K562 (cell line): ENCODE results near the gene SNRNP40. TPM values are rescaled to one million over a fixed set of nuclear protein-coding genes. Genes with fewer than 3 reads are reported as not detected.

Experiments used
- CCAR2 ChIP-seq: fragments of 200-400 bp; formaldehyde crosslinking; IDR thresholded peaks from 2 replicates; pipeline ENCODE4 v1.6.1; 2017; ENCODE audit warnings: mild to moderate bottlenecking, low read depth, low read length
- ELF4 ChIP-seq: fragments of 450-650 bp; formaldehyde crosslinking; IDR thresholded peaks from 2 replicates; pipeline ENCODE4 v1.4.0; 2022; ENCODE audit warnings: missing genetic modification characterization
- HMGN3 ChIP-seq: IDR thresholded peaks from 2 replicates; pipeline ENCODE4 v1.6.1; 2011; ENCODE audit warnings: borderline replicate concordance, low read depth, mild to moderate bottlenecking, mixed read lengths, low read length; ENCODE audit not compliant: insufficient read length; ENCODE audit errors: extremely low read depth
- POLR2AphosphoS5 ChIP-seq: IDR thresholded peaks from 2 replicates; pipeline ENCODE4 v1.6.1; 2011; ENCODE audit warnings: mild to moderate bottlenecking, low read depth, low read length, moderate library complexity; ENCODE audit not compliant: control insufficient read depth, insufficient read depth
- POLR2B ChIP-seq: fragments of 450-650 bp; IDR thresholded peaks from 2 replicates; pipeline ENCODE4 v1.6.1; 2018; ENCODE audit warnings: low read depth; ENCODE audit not compliant: partially characterized antibody
- SETDB1 ChIP-seq: IDR thresholded peaks from one replicate; pipeline ENCODE4 v1.6.1; 2012; ENCODE audit warnings: low read length, control low read depth, inconsistent platforms
- TEAD4 ChIP-seq, 2 experiments: sonication (generic) in 1 of 2; formaldehyde crosslinking in 1 of 2; IDR thresholded peaks; 2 replicates each; pipeline versions ENCODE4 v1.6.1 to v1.8.0; 2012 to 2022; ENCODE audit warnings: borderline replicate concordance in 1 of 2, inconsistent platforms in 1 of 2, low read length in 1 of 2, mild to moderate bottlenecking in 1 of 2, missing genetic modification reagents in 1 of 2
- ZBED1 ChIP-seq: IDR thresholded peaks from 2 replicates; pipeline ENCODE4 v1.6.1; 2014
- ZNF165 ChIP-seq: fragments of 250-450 bp; sonication (Bioruptor Pico); IDR thresholded peaks from 2 replicates; pipeline ENCODE4 v1.4.0; 2020; ENCODE audit warnings: borderline replicate concordance
- ZNF23 ChIP-seq: fragments of 250-450 bp; sonication (Bioruptor Pico); IDR thresholded peaks from 2 replicates; pipeline ENCODE4 v1.4.0; 2020; ENCODE audit warnings: mild to moderate bottlenecking
- ZSCAN29 ChIP-seq: fragments of 450-650 bp; IDR thresholded peaks from 2 replicates; pipeline ENCODE4 v1.6.1; 2017
- polyA plus RNA-seq, 8 experiments: library from polyadenylated mRNA; depleted of rRNA in 4 of 8; stranded (reverse) in 5 of 8; unstranded in 3 of 8; fragments of >200 nt; fragmentation: Nextera tagmentation in 2 of 8; fragmentation: Illumina TruSeq in 1 of 8; extraction: Ambion mirVana in 2 of 8; extraction: Trizol in 1 of 8; gene quantifications; 2 replicates each; pipeline versions ENCODE4 v1.2.1 to v1.2.3, GENCODE V29; 2011 to 2014; ENCODE audit warnings: inconsistent platforms in 1 of 8, missing spikeins in 1 of 8
- total RNA-seq, 7 experiments: library from RNA; depleted of rRNA in 6 of 7; stranded (reverse); fragments of >200 nt in 6 of 7; fragmentation: Illumina TruSeq in 2 of 7; extraction: Trizol in 2 of 7; gene quantifications; 2 replicates each; pipeline versions ENCODE4 v1.2.1 to v1.2.3, GENCODE V29; 2011 to 2021; ENCODE audit warnings: low replicate concordance in 1 of 7
- TF ChIP-seq, protein P1 (sequence below): fragments of 250-450 bp; sonication (Bioruptor Pico); IDR thresholded peaks from 2 replicates; pipeline ENCODE4 v1.4.0; 2020; ENCODE audit warnings: borderline replicate concordance
- TF ChIP-seq, protein P2 (sequence below), 2 experiments: fragments of 450-650 bp; formaldehyde crosslinking in 1 of 2; IDR thresholded peaks; 2 replicates each; pipeline versions ENCODE4 v1.4.0 to v1.6.1; 2014 to 2020; ENCODE audit warnings: mild to moderate bottlenecking in 2 of 2, borderline replicate concordance in 1 of 2, low read depth in 1 of 2
- TF ChIP-seq, protein P3 (sequence below), 3 experiments: fragments of 200-800 bp in 1 of 3; sonication (Bioruptor generic) in 1 of 3; sonication (generic) in 1 of 3; formaldehyde crosslinking in 1 of 3; IDR thresholded peaks; 2 replicates each; pipeline versions ENCODE4 v1.6.1 to v1.8.0; 2016 to 2022; ENCODE audit warnings: mild to moderate bottlenecking in 2 of 3, missing compliant biosample characterization in 2 of 3, missing genetic modification characterization in 2 of 3, missing genetic modification reagents in 1 of 3

Gene SNRNP40
- total and polyA plus RNA-seq, 9 of the 15 experiments (the other 6 are each of a cell fraction or from before 2014, with no cell fraction given), result 48.7 to 278 (median 163) TPM

DNA sequence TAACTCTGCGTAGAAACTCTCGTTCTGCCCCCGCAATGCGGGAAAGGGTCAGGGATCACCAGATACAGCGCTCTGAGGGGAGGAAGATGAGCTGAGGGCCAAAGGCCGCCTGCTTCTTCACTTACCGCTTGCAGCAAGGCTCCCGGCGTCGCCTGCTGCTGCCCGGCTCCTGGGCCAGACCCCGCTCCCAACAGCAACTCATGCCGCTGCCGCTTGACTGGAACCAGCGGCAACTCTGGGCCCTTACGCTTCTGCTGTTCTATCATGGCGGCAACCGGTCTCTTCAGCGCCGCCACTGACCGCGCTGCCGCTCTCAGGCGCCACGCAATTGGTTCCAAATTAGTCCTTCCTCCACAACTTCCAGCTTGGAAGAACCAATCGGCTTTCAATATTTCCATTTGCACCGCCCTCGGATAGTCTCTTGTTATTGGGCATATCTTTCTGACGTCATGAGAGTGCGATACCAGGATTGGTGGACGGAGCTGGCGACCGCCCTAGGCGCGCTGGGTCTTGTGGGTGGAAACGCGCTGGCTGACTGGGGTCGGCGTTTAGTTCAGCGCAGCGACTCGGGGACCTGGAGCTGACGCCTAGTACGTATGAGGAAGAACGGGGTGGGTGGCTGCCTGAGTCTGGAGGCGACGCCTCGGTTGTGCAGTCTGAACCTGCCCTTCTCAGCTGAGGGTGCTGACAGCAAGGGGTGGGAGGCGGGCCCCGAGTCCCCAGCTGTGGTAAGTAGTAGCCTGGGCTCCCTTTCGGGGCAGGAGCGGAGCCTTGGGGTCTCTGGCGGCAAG lies at the start of gene SNRNP40, which contains the start of gene ZCCHC17 (continued):
- TF ChIP-seq, protein P1, sequence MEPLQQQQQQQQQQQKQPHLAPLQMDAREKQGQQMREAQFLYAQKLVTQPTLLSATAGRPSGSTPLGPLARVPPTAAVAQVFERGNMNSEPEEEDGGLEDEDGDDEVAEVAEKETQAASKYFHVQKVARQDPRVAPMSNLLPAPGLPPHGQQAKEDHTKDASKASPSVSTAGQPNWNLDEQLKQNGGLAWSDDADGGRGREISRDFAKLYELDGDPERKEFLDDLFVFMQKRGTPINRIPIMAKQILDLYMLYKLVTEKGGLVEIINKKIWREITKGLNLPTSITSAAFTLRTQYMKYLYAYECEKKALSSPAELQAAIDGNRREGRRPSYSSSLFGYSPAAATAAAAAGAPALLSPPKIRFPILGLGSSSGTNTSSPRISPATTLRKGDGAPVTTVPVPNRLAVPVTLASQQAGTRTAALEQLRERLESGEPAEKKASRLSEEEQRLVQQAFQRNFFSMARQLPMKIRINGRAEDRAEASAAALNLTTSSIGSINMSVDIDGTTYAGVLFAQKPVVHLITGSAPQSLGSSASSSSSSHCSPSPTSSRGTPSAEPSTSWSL, result no peak
- TF ChIP-seq TEAD4 (IDR thresholded peaks at IDR 0.05; ENCODE audit: low read length), result peak; percentile 41
- TF ChIP-seq TEAD4 (CRISPR knock-in tag; IDR thresholded peaks at IDR 0.05; ENCODE audit: borderline replicate concordance), result no peak
- TF ChIP-seq CCAR2, result no peak
- peak; percentile 69 for TF ChIP-seq HMGN3
- no peak for TF ChIP-seq ZNF23
- no peak for TF ChIP-seq ZNF165 (CRISPR knock-in tag)
- peak; percentile 86 for TF ChIP-seq POLR2AphosphoS5
- TF ChIP-seq ZSCAN29, result no peak
- no peak for TF ChIP-seq ELF4 (CRISPR knock-in tag)
- TF ChIP-seq ZBED1, result 0 out of 2 replicates have a peak, but pooled peaks have one; percentile 38
- TF ChIP-seq, protein P2, sequence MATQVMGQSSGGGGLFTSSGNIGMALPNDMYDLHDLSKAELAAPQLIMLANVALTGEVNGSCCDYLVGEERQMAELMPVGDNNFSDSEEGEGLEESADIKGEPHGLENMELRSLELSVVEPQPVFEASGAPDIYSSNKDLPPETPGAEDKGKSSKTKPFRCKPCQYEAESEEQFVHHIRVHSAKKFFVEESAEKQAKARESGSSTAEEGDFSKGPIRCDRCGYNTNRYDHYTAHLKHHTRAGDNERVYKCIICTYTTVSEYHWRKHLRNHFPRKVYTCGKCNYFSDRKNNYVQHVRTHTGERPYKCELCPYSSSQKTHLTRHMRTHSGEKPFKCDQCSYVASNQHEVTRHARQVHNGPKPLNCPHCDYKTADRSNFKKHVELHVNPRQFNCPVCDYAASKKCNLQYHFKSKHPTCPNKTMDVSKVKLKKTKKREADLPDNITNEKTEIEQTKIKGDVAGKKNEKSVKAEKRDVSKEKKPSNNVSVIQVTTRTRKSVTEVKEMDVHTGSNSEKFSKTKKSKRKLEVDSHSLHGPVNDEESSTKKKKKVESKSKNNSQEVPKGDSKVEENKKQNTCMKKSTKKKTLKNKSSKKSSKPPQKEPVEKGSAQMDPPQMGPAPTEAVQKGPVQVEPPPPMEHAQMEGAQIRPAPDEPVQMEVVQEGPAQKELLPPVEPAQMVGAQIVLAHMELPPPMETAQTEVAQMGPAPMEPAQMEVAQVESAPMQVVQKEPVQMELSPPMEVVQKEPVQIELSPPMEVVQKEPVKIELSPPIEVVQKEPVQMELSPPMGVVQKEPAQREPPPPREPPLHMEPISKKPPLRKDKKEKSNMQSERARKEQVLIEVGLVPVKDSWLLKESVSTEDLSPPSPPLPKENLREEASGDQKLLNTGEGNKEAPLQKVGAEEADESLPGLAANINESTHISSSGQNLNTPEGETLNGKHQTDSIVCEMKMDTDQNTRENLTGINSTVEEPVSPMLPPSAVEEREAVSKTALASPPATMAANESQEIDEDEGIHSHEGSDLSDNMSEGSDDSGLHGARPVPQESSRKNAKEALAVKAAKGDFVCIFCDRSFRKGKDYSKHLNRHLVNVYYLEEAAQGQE (IDR thresholded peaks at IDR 0.05; ENCODE audit: borderline replicate concordance), result no peak
- TF ChIP-seq, protein P2 (CRISPR knock-in tag; IDR thresholded peaks at IDR 0.05; ENCODE audit: low read depth), result 0 out of 2 replicates have a peak, but pooled peaks have one; percentile 37
- TF ChIP-seq, protein P3, sequence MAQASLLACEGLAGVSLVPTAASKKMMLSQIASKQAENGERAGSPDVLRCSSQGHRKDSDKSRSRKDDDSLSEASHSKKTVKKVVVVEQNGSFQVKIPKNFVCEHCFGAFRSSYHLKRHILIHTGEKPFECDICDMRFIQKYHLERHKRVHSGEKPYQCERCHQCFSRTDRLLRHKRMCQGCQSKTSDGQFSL (CRISPR knock-in tag; IDR thresholded peaks at IDR 0.05), result no peak
- TF ChIP-seq, protein P3 (tag; IDR thresholded peaks at IDR 0.05), result no peak
- TF ChIP-seq POLR2B, result peak; percentile 93
- no peak for TF ChIP-seq SETDB1
